RCC 7860 (cell line): ENCODE data around the gene TSPAN11.
"Not testable (repeated sequence)": the region's sequence is repeated elsewhere in the genome, so short reads cannot be mapped to it uniquely, and the experiment has no call there.

Source experiments
- DNase-seq: peaks from one replicate; pipeline ENCODE4 v3.0.0-alpha.2; 2015; ENCODE audit warnings: low spot score
- FAIRE-seq: peaks from 2 replicates; lab custom pipeline; 2012; peaks lifted over from hg19 to GRCh38; lab: Jason Lieb, UNC

The TSPAN11 gene

DNA sequence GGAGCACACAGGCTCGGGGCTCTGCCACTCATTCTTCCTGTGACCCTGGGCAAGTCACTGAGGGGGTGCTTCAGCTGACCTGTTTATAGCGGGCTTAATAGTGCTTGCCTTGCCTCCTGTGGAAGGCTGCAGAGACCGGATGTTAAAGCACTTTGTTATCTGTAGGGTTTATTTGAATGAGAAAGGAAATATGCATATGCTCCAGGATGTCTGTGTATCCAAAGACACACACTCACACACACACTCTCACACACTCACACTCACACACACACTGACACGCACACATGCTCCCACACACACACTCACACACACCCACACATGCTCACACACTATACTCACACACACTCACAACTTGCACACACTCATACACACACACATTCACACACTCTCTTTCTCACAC lies 91.0 kb downstream of the TSPAN11 start:
- FAIRE-seq: no peak
- DNase-seq: no peak

DNA sequence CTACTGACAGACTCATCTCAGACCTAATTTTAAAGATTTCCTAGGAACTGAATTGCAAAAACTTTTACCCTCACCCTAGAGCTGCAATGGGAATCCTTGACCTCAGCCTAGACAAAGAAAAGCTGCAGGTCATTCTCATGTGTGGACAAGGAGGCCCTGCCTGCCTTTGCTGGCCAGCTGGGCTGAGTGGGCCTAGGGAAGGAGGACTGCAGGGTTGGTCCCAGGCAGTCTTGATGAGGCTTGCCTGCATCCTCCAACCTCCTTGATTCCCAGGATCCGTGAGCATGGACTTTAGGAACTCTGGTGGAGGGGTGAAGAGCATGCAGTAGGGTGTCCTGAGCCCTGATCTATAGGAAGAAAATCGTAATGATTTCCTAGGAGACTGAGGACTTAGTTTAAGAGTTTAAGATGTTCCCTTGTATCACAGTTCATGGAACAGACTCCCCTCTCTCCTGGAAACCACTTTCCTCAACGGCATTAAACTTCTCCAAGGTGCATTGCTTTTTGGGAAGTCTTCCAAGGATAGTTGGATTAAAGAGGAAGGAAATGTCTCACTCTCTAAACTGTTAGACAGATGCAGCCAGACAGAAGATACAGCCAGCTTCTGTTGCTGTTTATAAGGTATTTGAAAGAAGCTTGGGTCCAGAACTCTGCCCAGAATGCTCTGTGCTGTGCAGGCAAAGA lies 91.7 kb downstream of the TSPAN11 start:
- FAIRE-seq (no peak), DNase-seq (no peak)

DNA sequence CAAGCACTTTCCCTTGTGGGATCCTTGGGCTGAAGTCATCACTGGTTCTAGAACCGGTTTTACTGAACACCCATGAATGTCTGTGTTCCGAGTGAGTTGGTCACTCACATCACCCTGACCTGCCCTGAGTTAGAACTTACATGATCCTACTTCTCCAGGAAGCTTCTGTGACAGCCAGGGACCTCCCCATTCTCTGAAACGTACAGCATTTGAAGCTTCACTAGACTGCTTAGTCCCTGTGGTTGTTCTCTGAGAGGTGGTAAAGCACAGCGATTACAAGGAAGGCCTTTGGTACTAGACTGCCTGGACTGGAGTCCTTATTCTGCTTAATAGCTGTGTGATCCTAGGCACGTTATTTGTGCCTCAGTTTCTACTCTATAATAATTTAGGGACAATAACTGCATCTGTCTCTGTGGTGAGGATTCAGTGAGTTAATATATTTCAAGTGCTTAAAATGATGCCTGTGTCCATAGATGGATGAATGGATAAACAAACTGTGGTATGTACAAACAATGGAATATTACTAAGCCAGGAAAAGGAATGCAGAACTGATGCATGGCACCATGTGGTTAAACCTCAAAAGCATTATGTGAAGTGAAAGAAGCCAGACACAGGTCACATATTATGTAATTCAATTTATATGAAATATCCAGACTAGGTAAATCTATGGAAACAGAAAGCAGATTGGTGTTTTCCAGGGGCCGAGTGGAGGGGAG lies 92.4 kb downstream of the TSPAN11 start:
- no peak for FAIRE-seq
- DNase-seq: no peak

DNA sequence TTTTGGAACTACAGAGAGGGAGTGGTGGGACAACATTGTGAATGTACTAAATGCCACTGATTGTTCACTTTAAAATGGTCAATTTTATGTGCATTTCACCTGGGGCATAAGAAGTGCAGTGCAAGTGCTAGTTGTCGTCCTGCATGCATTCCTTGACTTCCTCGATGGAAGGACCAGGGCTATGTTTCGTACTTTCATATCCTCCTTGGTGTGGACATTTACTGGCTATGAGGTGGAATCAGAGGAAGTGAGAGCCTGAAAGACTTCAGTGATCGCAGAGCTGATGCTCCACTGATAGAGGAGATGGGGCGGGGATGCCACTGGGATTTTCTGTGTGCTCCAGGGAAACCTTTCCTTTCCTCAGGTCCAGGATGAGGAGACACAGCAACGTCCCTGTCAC lies 93.0 kb downstream of the TSPAN11 start:
- no peak for FAIRE-seq
- no peak for DNase-seq

DNA sequence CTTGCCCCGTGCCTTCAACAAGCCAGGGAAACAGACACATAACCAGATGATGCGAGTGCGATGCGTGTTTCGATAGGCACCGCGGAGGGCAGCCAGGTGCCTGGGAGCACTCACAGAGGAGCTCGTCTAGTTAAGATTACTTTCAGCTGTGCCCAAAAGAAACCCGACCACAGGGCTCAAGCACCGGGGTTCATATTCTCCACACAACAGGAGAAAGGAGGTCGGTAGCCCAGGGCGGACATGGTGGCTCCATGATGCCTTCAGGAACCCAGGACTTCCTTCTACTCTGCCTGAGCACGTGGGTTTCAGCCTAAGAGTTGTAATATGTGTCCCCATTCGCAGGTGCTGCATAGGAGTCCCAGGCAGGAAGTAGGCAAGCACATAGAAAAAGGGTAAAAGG lies 93.4 kb downstream of the TSPAN11 start:
- no peak for FAIRE-seq
- DNase-seq: no peak

DNA sequence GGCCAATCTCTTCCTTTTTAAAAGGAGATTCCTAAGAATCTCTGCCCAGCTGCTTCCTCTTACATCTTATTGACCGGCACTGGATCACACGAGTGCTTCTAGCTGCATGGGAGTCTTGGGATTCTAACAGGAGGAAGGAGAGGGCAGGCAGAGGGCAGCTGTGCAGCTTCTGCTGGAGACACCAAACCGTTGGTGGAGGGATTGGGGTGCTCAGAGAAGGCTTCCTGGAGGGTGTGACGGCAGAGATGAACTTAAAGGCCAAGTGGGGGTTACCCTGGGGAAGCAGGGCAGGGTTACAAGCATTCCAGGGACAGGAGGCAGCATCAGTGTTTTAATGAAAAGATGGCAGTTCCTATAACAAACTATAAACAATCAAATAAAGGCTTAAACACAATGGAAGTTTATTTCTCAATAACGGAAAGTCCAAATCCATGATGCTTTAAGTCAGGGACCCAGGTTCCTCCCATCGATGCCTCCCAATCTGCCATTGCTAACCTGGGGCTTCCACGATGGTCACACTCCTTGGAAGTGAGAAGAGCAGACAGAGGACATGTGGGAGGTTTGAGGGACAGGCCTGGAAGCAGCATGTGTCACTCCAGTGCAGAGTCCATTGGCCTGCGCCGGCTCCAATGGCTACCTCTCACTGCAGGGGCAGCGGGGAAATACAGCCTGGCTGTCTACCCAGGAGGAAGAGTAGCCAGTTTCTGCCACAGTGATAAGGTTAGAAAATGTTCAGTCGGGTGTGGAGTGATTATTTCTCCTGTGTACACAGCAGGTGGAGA lies 94.0 kb downstream of the TSPAN11 start:
- DNase-seq (no peak), FAIRE-seq (no peak)

DNA sequence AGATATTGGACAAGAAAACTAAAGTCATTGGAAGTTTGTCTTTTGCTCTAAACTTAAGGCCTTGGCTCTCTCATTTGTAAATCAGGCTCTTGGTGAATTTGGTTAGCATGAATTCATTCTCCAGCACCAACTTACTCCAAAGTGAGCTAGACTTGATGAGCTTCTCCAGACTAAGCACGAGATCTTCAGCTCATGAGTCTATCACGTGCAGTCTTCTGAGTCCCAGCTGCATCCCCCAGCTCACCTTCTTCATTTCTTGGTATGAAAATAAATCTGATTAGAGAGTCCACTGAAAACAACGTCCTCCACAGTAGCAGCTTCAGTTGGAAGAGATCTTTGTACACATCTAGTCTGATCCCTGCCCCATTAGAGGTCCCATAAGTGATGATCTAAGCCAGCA lies 94.6 kb downstream of the TSPAN11 start:
- FAIRE-seq: no peak
- DNase-seq: no peak

DNA sequence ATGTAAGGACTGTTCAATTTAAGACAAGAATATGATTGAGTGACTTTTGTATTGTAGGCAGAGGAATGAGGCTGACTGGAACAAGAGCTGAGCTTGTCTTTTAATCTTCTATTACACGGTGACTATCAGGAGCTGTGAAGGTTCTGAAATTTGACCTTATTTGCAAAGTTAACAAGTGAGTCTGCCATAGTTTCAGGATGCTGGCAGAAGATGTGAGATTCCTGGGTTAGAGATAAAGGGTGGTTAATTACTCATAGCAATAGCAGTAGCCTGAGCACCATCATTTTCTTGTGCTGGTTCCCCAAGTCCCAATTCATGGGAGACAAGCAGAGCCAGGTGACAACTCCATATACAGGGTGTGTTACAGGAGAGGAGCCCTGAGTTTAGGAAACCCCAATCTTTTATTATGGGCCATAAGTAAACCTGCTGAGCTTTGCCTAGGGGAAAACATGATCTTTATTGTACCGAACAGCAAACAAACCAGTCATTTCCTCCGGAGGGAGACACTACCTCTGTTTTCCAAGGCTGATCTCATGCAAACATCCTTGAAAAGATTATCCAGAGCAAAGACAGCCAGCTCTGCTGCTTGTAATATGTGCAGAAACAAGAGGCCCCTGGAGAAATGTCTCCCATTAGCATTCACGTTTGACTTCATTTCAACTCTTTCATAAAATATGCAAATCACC lies 95.4 kb downstream of the TSPAN11 start:
- FAIRE-seq: no peak

DNA sequence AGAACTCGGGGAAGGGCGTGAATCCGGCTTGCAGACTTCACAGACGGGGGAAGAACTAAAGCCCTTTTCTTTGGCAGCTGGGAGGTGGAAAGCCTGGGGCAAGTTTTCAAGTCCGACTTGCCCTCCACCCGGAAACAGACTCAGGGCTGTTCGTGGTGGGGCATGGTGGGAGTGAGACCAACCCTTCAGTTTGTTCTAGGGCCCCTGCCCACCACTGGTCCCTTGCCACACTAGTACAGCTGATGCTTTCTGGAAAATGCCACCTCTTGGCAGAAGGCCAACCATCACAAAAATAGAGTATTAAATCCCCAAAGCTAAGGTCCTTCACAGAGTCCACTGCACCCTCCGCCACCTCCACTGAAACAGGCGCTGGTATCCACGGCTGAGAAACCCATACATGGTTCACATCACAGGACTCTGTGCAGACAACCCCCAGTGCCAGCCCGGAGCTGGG lies 96.8 kb downstream of the TSPAN11 start:
- DNase-seq: no peak
- FAIRE-seq: no peak

More for the DNA sequence above, 95.4 kb downstream of the TSPAN11 start:
- DNase-seq: no peak

DNA sequence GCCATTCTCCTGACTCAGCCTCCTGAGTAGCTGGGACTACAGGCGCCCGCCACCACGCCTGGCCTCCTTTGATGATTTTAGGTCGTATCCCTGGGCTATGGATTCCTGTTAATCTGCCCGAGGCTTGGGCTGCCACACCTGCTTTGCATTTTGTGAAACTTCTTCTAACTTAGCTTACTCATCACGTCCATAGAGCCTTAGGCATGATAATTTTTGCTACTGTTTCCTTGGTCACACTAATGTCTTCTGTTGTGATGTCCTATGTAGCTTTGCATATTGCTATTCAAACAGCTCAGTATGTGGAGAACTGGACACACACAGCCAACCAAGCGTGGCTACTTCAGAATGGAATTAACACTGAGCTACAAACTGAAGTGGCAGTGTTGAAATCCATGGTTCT lies 99.7 kb downstream of the TSPAN11 start:
- FAIRE-seq (no peak), DNase-seq (no peak)

DNA sequence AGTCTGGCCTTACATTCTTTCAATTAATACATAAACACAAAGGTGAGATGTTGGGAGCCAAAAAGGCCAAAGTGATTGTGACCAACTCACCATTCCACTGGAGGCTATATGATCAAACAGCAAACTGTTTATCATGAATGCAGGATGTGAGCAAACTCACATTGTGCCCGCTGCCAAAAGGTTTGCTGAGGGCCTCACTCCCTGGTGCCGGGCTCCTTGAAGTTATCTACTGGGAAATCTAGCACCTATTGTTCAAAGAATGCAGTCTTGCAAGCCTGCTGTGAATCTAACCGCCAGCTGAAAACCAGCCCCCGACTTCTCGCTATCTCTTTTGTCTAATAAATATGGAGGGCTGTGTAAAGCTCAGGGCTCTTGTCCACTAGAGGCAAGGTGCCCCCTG lies 100.5 kb downstream of the TSPAN11 start:
- not testable (repeated sequence) for DNase-seq, FAIRE-seq

DNA sequence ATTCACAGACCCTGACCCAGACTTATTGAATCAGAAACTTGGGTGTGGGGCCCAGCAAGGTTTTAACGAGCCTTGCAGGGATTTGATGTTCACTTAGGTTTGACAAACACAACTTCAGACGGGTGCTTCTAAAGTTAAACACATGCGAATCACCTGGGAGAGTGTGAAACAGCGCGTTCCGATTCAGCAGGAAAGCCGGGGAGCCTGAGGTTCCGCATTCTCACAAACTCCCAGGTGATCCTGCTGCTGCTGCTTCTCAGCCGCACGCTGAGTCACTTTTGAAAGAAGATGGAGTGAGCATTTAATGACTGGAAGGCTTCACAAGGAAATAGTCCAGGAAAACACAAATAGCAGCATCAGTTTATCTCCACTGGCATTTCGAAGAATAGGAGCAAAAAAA lies 102.9 kb downstream of the TSPAN11 start:
- FAIRE-seq: no peak

DNA sequence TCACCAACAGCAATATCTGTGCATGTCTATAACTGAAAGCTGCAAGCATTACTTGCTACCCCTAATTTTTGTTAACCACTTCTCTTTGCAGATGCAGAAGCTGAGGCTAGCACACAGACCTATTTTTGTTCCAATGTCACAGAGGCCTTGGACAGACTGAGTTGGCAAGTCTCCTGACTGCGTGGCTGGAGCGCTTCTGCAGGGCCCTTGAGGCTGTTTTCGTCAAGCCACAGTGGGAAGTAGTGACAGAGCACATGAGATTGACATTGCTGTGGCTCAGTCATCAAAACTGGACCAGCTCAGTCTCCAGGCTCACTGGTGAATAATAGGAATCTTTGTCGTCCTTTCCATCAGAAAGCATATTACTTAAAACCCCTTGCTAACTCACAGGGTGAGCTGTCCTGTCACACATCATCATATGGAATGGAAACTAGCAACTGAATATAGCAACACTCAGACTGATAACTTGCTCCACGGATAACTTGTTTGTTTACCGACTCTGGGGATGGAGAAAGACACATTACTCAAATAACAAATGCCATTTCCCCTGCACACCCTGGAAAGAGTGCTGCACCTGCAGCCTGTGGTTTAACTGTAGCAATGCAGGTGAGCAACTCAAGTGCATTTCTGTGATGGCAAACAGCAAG lies 103.5 kb downstream of the TSPAN11 start:
- DNase-seq (no peak), FAIRE-seq (no peak)

More for the DNA sequence above, 102.9 kb downstream of the TSPAN11 start:
- DNase-seq: no peak

DNA sequence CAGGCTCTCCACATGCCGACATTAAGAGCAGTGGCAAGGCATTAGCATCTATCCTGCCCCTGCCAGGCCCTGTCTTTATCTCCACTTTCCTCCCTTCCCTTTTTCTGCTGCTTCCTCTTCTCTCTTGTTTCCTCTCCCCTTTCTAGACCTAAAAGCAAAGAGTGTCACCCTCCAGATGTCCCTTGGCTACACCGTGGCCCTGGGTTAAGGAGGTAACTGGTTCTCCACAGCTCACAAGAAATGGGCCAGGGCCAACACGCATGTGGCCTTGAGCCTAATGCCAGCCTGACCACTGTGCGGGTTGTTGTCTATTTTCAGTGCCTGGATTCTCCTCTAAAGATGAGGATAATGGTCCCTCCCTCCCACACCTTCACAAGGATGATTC lies 105.4 kb downstream of the TSPAN11 start:
- DNase-seq (no peak), FAIRE-seq (no peak)

DNA sequence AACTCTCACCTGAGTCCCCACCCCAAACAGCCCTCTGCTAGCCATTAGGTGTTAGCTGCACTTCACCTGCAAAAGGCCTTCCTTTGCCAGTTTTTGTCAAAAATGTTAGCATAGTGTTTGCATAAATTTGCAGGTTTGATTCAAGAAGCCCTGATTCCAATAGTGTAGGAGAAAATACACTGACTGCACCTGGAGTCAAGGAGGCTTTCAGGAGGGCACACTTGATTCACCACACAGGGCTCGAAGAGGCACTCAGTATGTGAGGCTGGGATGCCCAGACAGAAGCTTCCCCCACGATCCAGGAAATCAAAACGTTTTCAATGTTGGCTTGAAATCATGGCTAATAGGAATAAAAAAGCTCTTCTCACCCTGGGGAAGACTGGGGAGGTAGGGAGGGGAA lies 106.6 kb downstream of the TSPAN11 start:
- FAIRE-seq: no peak
- no peak for DNase-seq

DNA sequence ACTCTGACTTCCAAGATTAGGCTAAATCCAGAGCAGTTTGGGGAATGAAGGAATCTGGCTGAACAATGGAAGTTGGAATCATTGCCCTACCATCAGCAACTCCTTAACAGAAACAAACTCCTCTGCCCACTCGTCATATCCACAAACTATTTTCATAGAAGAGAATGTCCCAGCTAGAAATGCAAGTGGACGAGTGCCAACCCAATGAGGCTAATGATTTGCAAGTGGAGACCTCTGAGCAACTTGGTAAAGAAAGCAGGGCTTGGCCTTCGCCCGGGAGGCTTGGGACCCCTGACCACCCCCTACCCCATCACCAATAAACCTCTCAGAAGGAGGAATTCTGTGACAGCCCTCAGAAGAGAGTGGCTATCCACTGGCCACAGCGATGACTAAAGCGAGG lies 107.1 kb downstream of the TSPAN11 start:
- DNase-seq (no peak), FAIRE-seq (no peak)

DNA sequence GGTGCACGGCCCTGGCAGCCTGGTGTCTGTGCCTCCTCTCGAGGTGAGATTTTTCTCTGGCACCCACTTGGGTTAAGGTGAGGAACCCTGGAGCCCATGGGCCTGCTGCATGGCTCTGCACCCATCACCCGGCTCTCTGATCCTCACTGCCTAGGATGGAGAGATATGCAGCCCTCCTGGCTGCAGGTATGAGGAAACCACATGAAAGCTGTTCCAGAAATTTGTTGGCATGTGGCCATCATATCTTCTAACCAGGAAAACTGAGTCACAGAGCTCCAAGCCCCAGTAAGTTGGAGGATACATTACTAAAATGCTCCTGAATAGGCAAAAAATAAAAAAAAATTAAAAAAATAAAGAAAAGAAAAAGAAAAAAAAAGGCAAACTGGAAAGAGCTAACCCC lies 107.8 kb downstream of the TSPAN11 start:
- DNase-seq: peak; percentile 19
- FAIRE-seq: peak; percentile 63

DNA sequence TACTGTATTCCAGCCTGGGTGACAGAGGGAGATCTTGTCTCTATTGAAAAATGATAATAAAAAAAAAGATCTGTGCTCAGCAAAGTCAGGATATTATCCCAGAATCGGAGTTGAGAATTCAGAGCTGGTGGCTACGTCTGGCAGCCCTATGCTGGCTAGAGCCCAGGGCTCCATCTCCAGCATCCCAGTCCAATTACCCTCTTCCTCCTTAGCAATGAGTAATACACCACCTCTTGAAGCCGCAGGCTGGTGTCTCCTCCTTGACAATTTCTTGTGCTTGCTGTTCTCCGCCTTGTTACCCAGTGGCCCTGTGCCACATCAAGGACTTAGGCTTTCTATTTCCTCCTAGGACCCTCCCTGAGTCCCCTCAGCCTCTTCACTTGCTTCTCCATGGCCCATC lies 108.7 kb downstream of the TSPAN11 start:
- DNase-seq: peak; percentile 11

DNA sequence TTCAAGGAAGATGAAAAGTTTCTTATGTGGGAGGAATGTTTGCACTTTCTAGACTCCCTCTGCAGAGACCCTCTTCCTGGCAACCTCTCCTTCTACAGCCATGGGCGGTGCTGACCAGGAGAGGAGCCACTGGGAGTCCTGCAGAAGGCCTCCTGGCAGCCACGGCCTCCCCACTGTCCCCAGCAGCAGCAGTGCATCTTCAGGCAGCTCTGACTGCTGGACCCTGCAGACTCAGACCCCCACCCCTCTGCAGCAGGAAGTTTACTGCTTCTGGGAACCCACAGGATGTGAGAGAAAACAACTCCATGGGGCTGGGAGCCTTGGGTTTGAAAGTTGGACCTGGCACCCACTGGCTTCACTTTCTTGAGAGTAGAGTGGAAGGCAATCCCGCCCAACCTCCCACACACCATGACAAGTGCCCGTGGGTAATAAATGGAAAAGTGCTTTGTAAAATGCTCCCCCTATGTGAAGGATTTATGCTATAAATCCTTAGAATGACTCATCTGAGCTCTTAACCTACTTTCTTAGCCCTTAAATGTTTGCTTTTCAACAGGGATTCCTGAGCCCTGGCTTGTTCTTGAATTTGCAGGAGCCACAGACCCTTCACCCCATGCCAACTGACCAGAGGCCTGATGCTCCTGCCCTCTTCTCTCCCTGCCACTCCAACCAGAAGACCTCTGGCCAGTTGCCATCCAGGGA lies 109.6 kb downstream of the TSPAN11 start:
- DNase-seq (peak; percentile 49), FAIRE-seq (peak; percentile 17)

More for the DNA sequence above, 108.7 kb downstream of the TSPAN11 start:
- FAIRE-seq: no peak

DNA sequence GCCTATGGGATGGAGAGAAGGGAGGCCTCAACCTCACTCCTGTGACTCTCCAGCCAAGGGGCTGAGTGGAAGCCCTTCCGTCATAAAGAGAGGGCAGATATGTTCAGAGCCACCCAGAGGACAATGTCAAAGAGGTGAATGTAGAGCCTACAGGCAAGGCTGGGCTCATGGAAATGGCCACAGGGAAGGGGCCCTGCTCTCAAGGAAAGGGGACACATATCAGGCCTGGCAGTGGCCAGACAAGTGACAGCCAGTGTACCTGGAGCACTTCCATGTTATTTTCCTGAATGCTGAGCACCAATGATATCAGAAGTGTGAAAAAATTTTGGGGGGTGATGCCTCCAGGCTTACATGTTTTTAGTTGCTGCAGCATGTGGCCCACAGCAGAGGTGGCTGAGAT lies 110.5 kb downstream of the TSPAN11 start:
- DNase-seq (no peak), FAIRE-seq (no peak)
